K562 (cell line): Measurements from ENCODE around the gene CHAT. TPM values are rescaled to one million over a fixed set of nuclear protein-coding genes. Genes with fewer than 3 reads are reported as not detected.

Experiments used
- ATAC-seq: fragments of 200-7000 bp; cut with Tn5 transposase; 3 replicates; pipeline ENCODE4 v1.9.1; 2020; ENCODE audit warnings: moderate library complexity
- BruUV-seq: library from RNA; stranded (reverse); fragments of 400-500 nt; replicated peaks from 2 replicates; lab custom pipeline; 2021; lab: Mats Ljungman, UMichigan
- CTCF ChIA-PET: fragments of 300-600 bp; formaldehyde crosslinking; extraction: SDS; loops from one replicate; lab custom pipeline; 2021; ENCODE audit warnings: low intra/inter-chr PET ratio; lab: Yijun Ruan, JAX
- POLR2A ChIA-PET: fragments of 300-600, 350-650 bp; sonication (Branson Sonifier 250); formaldehyde crosslinking; extraction: SDS; loops from one replicate; lab custom pipeline; 2021; ENCODE audit warnings: antibody characterized with exemption, inconsistent platforms; lab: Yijun Ruan, JAX
- DNase-seq, 4 experiments: peaks; one replicate each; pipeline versions ENCODE4 v3.0.0 to v3.0.0-alpha.2; 2011 to 2018; ENCODE audit warnings: low spot score in 3 of 4, mixed read lengths in 3 of 4; ENCODE audit errors: extremely low read depth in 1 of 4
- FAIRE-seq: peaks from 2 replicates; lab custom pipeline; 2011; peaks lifted over from hg19 to GRCh38; lab: Jason Lieb, UNC
- H2AFZ ChIP-seq: 2 replicates; pipeline ENCODE4 v1.6.0; 2011; ENCODE audit warnings: low read depth, low read length, control low read depth, inconsistent platforms
- H3K27ac ChIP-seq: fragments of 200-600 bp; 3 replicates; pipeline ENCODE4 v1.8.0; 2011; ENCODE audit warnings: low read depth, mild to moderate bottlenecking, control low read depth, inconsistent platforms, low read length, moderate library complexity, mixed read lengths; ENCODE audit errors: extremely low read depth
- H3K27me3 ChIP-seq, 2 experiments: fragments of 300-600 bp in 1 of 2; 2 replicates in 1 of 2; 3 replicates in 1 of 2; pipeline versions ENCODE4 v1.6.0 to v1.8.0; 2011; ENCODE audit warnings: inconsistent platforms in 2 of 2, low read length in 2 of 2, mild to moderate bottlenecking in 1 of 2, mixed read lengths in 1 of 2, moderate library complexity in 1 of 2; ENCODE audit not compliant: control insufficient read depth in 2 of 2, insufficient read depth in 2 of 2
- H3K36me3 ChIP-seq: fragments of 300-600 bp; 3 replicates; pipeline ENCODE4 v1.8.0; 2011; ENCODE audit warnings: mild to moderate bottlenecking, low read length, inconsistent platforms; ENCODE audit not compliant: control insufficient read depth, insufficient read depth
- H3K4me1 ChIP-seq, 2 experiments: fragments of 200-600 bp in 1 of 2; replicated peaks in 1 of 2; 2 replicates in 1 of 2; 3 replicates in 1 of 2; pipeline versions ENCODE4 v1.5.1 to v1.8.0; 2011; ENCODE audit warnings: inconsistent platforms in 2 of 2, low read length in 2 of 2, mild to moderate bottlenecking in 1 of 2, mixed read lengths in 1 of 2, moderate library complexity in 1 of 2; ENCODE audit not compliant: control insufficient read depth in 2 of 2, insufficient read depth in 2 of 2
- H3K4me2 ChIP-seq: 2 replicates; pipeline ENCODE4 v1.6.1; 2011; ENCODE audit warnings: low read length, control low read depth, inconsistent platforms, mixed read lengths; ENCODE audit not compliant: insufficient read depth
- H3K4me3 ChIP-seq: fragments of 200-600 bp; sonication (generic), shearing (Covaris generic); 2 replicates; pipeline ENCODE4 v1.5.1; 2016; ENCODE audit warnings: control low read depth, inconsistent platforms
- H3K79me2 ChIP-seq: fragments of 200-600 bp; 3 replicates; pipeline ENCODE4 v1.8.0; 2011; ENCODE audit warnings: low read length, inconsistent platforms; ENCODE audit not compliant: control insufficient read depth, insufficient read depth
- H3K9ac ChIP-seq, 2 experiments: 2 replicates each; pipeline versions ENCODE4 v1.6.0 to v1.6.1; 2011; ENCODE audit warnings: low read depth in 2 of 2, low read length in 2 of 2, control low read depth in 1 of 2, inconsistent platforms in 1 of 2, mild to moderate bottlenecking in 1 of 2, mixed read lengths in 1 of 2; ENCODE audit not compliant: insufficient read depth in 1 of 2
- H3K9me1 ChIP-seq: one replicate; pipeline ENCODE4 v1.6.0; 2011; ENCODE audit warnings: inconsistent platforms, mild to moderate bottlenecking, low read length, moderate library complexity; ENCODE audit not compliant: control insufficient read depth, insufficient read depth
- H3K9me3 ChIP-seq: replicated peaks from 2 replicates; pipeline ENCODE4 v1.5.1; 2011; ENCODE audit warnings: low read depth, low read length, inconsistent platforms; ENCODE audit not compliant: control insufficient read depth, insufficient read depth
- H4K20me1 ChIP-seq: replicated peaks from 2 replicates; pipeline ENCODE4 v1.6.1; 2011; ENCODE audit warnings: low read length, inconsistent platforms, mixed read lengths; ENCODE audit not compliant: control insufficient read depth, insufficient read depth
- ELK1 ChIP-seq: sonication (generic); formaldehyde crosslinking; IDR thresholded peaks from 2 replicates; pipeline ENCODE4 v1.8.1; 2022; ENCODE audit warnings: missing genetic modification reagents
- IRF9 ChIP-seq: fragments of 450-650 bp; IDR thresholded peaks from 2 replicates; pipeline ENCODE4 v1.6.1; 2016; ENCODE audit warnings: missing biosample characterization, missing genetic modification characterization
- SAP30 ChIP-seq: fragments of 200-600 bp; sonication (generic); IDR thresholded peaks from 2 replicates; pipeline ENCODE4 v1.6.1; 2012; ENCODE audit warnings: borderline replicate concordance, low read depth, mild to moderate bottlenecking, moderate library complexity, low read length, control low read depth, inconsistent platforms; ENCODE audit not compliant: insufficient read depth, poor library complexity, severe bottlenecking
- WGBS: fragments of 100-300 bp; shearing (Covaris generic); methylation state at CpG from one replicate; pipeline ENCODE4 v1.1.6; 2016; ENCODE audit warnings: low coverage, mixed read lengths; ENCODE audit not compliant: insufficient coverage; ENCODE audit errors: missing lambda C conversion rate; 5-methylcytosine and 5-hydroxymethylcytosine counted together
- in situ Hi-C: fragments of 300-500 bp; cut with MboI; formaldehyde crosslinking; loops from 4 replicates; pipeline ENCODE4 v1.15.0; 2018; ENCODE audit warnings: inconsistent platforms, mixed read lengths
- intact Hi-C: fragments of 100-400 bp; cut with micrococcal nuclease; formaldehyde crosslinking; loops from 2 replicates; pipeline ENCODE4 v1.14.2; 2022
- polyA plus RNA-seq, 8 experiments: library from polyadenylated mRNA; depleted of rRNA in 4 of 8; stranded (reverse) in 5 of 8; unstranded in 3 of 8; fragments of >200 nt; fragmentation: Nextera tagmentation in 2 of 8; fragmentation: Illumina TruSeq in 1 of 8; extraction: Ambion mirVana in 2 of 8; extraction: Trizol in 1 of 8; gene quantifications; 2 replicates each; pipeline versions ENCODE4 v1.2.1 to v1.2.3, GENCODE V29; 2011 to 2014; ENCODE audit warnings: inconsistent platforms in 1 of 8, missing spikeins in 1 of 8
- total RNA-seq, 7 experiments: library from RNA; depleted of rRNA in 6 of 7; stranded (reverse); fragments of >200 nt in 6 of 7; fragmentation: Illumina TruSeq in 2 of 7; extraction: Trizol in 2 of 7; gene quantifications; 2 replicates each; pipeline versions ENCODE4 v1.2.1 to v1.2.3, GENCODE V29; 2011 to 2021; ENCODE audit warnings: low replicate concordance in 1 of 7

CHAT gene
- total and polyA plus RNA-seq, 9 of the 15 experiments (the other 6 are each of a cell fraction or from before 2014, with no cell fraction given), result not detected

DNA sequence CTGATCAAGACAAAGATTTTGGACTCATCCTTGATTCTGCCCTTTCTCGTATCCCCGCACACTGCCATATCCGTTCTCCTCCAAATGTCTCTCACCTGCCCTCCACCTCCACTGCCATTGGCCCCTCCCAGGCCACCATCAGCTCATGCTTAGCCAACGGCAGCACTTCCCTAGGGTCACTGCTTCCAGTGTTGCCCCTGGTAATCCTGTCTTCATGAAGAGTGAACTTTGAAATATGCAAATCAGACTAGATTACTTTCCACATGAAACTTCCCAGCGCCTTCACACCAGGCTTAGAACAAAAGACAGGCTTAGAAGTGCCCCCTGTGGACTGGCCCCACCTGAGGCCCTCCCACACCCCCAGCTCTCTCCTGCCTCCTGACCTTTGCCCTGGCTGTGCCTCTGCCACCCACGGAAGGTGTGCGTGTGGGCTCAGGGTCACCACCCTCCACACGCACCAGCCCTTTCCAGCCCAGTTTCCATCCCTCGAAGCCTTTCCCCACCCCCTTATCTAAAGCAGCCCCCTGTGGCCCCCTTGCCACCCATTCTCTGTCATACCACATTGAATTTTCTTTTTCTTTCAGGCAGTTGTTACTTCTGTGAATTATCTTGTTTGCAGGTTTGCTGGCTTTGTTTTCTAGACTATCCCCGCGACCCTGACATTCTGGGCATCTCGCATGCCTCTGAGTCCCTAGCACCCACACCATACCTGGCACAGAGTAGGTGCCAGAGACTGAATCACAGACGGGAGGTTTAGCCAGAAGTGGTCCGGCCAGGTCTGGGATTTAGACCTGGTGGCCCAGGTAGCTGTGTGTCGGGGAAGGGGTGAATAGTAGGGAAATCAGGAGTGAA is 38.8 kb downstream of the CHAT start:
- Histone ChIP-seq H4K20me1 (peaks cover 14% of the 10 kb centered on the region; the same call in 1 of the 2 replicates), H3K79me2 (no peaks in the 10 kb centered on the region), H3K27me3 (peaks cover 25 to 68% of the 10 kb centered on the region in 2 experiments; a peak in 4 of 5 replicates), H2AFZ (no peak overlapping the region), H3K36me3 (no peaks in the 10 kb centered on the region), H3K27ac (no peak overlapping the region), H3K4me1 (0 out of 5 replicates have a peak, but pooled peaks cover 0 to 3% of the 10 kb centered on the region in 2 experiments), H3K9ac (no peak overlapping the region), H3K9me1 (no peaks in the 10 kb centered on the region), H3K4me3 (no peak overlapping the region), H3K4me2 (no peak overlapping the region), H3K9me3 (no peaks in the 10 kb centered on the region)
- no TSS peak for BruUV-seq
- no peak for DNase-seq
- no peak for ATAC-seq
- WGBS, result 2% methylated on average over 15 of the region's 15 CpGs
- intact Hi-C loops, result no loop called here
- TF ChIP-seq SAP30 (no peak), ELK1 (CRISPR knock-in tag) (no peak), IRF9 (no peak)
- no peak for FAIRE-seq
- ChIA-PET CTCF (no interaction called here), POLR2A (no interaction called here)
- in situ Hi-C loops, result no loop called here
